Coronary artery (tissue), 2 donors: ENCODE measurements around the gene CFAP61.

ENCODE experiments used
- DNase-seq: peaks from one replicate; pipeline ENCODE4 v3.0.0-alpha.2; 2017; ENCODE audit warnings: low spot score
- H3K27ac ChIP-seq, 2 donors: fragments of 200-600 bp; sonication (generic); one replicate each; pipeline ENCODE4 v1.5.1; 2016 to 2019
- H3K4me3 ChIP-seq: fragments of 200-600 bp; sonication (generic); 2 replicates; pipeline ENCODE4 v1.5.1; 2016; ENCODE audit warnings: mild to moderate bottlenecking, moderate library complexity
- CTCF ChIP-seq: fragments of 200-600 bp; sonication (generic); IDR thresholded peaks from one replicate; pipeline ENCODE4 v1.5.1; 2019; ENCODE audit warnings: antibody characterized with exemption

Gene CFAP61

GRCh38 chr20:20078041-20078440 is 25.7 kb downstream of the CFAP61 start:
- no peak for DNase-seq
- TF ChIP-seq CTCF = no peak
- no peak overlapping the region for H3K27ac ChIP-seq
- no peak overlapping the region for H3K4me3 ChIP-seq

GRCh38 chr20:20079102-20079784 is 26.9 kb downstream of the CFAP61 start:
- TF ChIP-seq CTCF = no peak

GRCh38 chr20:20083807-20084206 is 31.5 kb downstream of the CFAP61 start:
- TF ChIP-seq CTCF = no peak
- Histone ChIP-seq H3K4me3 (no peak overlapping the region), H3K27ac (no peak overlapping the region)
- no peak for DNase-seq

More at GRCh38 chr20:20079102-20079784, 26.9 kb downstream of the CFAP61 start:
- no peak overlapping the region for H3K27ac ChIP-seq
- no peak overlapping the region for H3K4me3 ChIP-seq
- no peak for DNase-seq

- H3K27ac ChIP-seq = no peak overlapping the region
- no peak for DNase-seq
- no peak overlapping the region for H3K4me3 ChIP-seq
- no peak for TF ChIP-seq CTCF
Measured at GRCh38 chr20:20084296-20084752, 32.0 kb downstream of the CFAP61 start.

- no peak overlapping the region for H3K4me3 ChIP-seq
- no peak for DNase-seq
- H3K27ac ChIP-seq = no peak overlapping the region
- no peak for TF ChIP-seq CTCF
Measured at GRCh38 chr20:20085071-20085470, 32.7 kb downstream of the CFAP61 start.

GRCh38 chr20:20085812-20086211 is 33.5 kb downstream of the CFAP61 start:
- Histone ChIP-seq H3K27ac (no peak overlapping the region), H3K4me3 (no peak overlapping the region)
- TF ChIP-seq CTCF = no peak
- DNase-seq = no peak

GRCh38 chr20:20089018-20089417 is 36.7 kb downstream of the CFAP61 start:
- no peak for DNase-seq
- no peak overlapping the region for H3K27ac ChIP-seq
- H3K4me3 ChIP-seq = no peak overlapping the region
- TF ChIP-seq CTCF = no peak
